SK-N-SH (cell line): ENCODE measurements around the gene C9orf72. TPM values are rescaled to one million over a fixed set of nuclear protein-coding genes. Genes with fewer than 3 reads are reported as not detected.

ENCODE experiments used
- CTCF ChIA-PET: fragments of 300-600, 350-600 bp; formaldehyde crosslinking; extraction: SDS; loops from one replicate; lab custom pipeline; 2021; lab: Yijun Ruan, JAX
- POLR2A ChIA-PET: fragments of 350-600 bp; sonication (Branson Sonifier 250); formaldehyde crosslinking; extraction: SDS; loops from one replicate; lab custom pipeline; 2020; ENCODE audit warnings: antibody characterized with exemption, inconsistent platforms; lab: Yijun Ruan, JAX
- DNase-seq: peaks from one replicate; pipeline ENCODE4 v3.0.0; 2012
- H2AFZ ChIP-seq: fragments of 200-600 bp; sonication (generic); 2 replicates; pipeline ENCODE4 v1.8.1; 2016; ENCODE audit warnings: antibody characterized with exemption, mild to moderate bottlenecking, low read depth
- H3F3A ChIP-seq: fragments of 200-600 bp; sonication (generic); replicated peaks from 2 replicates; pipeline ENCODE3; 2016; ENCODE audit warnings: antibody characterized with exemption, mild to moderate bottlenecking; ENCODE audit not compliant: insufficient read depth
- H3K27ac ChIP-seq, 2 experiments: fragments of 200-500 bp in 1 of 2; fragments of 200-600 bp in 1 of 2; sonication (Bioruptor generic) in 1 of 2; sonication (generic), shearing (Covaris generic) in 1 of 2; 2 replicates each; pipeline versions ENCODE4 v1.5.1 to v1.6.1; 2014 to 2016; ENCODE audit warnings: low read depth in 2 of 2, inconsistent platforms in 1 of 2, low read length in 1 of 2, mild to moderate bottlenecking in 1 of 2, mixed read lengths in 1 of 2
- H3K27me3 ChIP-seq: fragments of 200-600 bp; sonication (generic), shearing (Covaris generic); 2 replicates; pipeline ENCODE4 v1.6.1; 2016; ENCODE audit warnings: mixed run types; ENCODE audit not compliant: insufficient read depth
- H3K36me3 ChIP-seq, 2 experiments: fragments of 200-500 bp in 1 of 2; fragments of 200-600 bp in 1 of 2; sonication (Bioruptor generic) in 1 of 2; sonication (generic) in 1 of 2; replicated peaks in 1 of 2; 2 replicates each; pipeline versions ENCODE3 to v1.5.1; 2014 to 2016; ENCODE audit warnings: low read length in 1 of 2, mild to moderate bottlenecking in 1 of 2; ENCODE audit not compliant: insufficient read depth in 2 of 2, control insufficient read depth in 1 of 2
- H3K4me1 ChIP-seq, 2 experiments: fragments of 200-500 bp in 1 of 2; fragments of 200-600 bp in 1 of 2; sonication (Bioruptor generic) in 1 of 2; sonication (generic), shearing (Covaris generic) in 1 of 2; 2 replicates each; pipeline versions ENCODE4 v1.5.1 to v1.6.1; 2014 to 2016; ENCODE audit warnings: low read depth in 1 of 2, low read length in 1 of 2, mixed run types in 1 of 2; ENCODE audit not compliant: insufficient read depth in 2 of 2, control insufficient read depth in 1 of 2
- H3K4me2 ChIP-seq: fragments of 200-600 bp; sonication (generic), shearing (Covaris generic); 2 replicates; pipeline ENCODE4 v1.6.1; 2017; ENCODE audit warnings: mixed run types
- H3K4me3 ChIP-seq, 2 experiments: fragments of 200-500 bp in 1 of 2; fragments of 200-600 bp in 1 of 2; sonication (Bioruptor generic) in 1 of 2; sonication (generic), shearing (Covaris generic) in 1 of 2; 2 replicates each; pipeline versions ENCODE4 v1.5.1 to v1.8.1; 2014 to 2016; ENCODE audit warnings: low read depth in 2 of 2, inconsistent platforms in 1 of 2, low read length in 1 of 2, mild to moderate bottlenecking in 1 of 2, mixed read lengths in 1 of 2, moderate library complexity in 1 of 2
- H3K79me2 ChIP-seq: fragments of 200-600 bp; sonication (generic); 2 replicates; pipeline ENCODE4 v1.8.1; 2017; ENCODE audit warnings: mild to moderate bottlenecking; ENCODE audit not compliant: insufficient read depth
- H3K9ac ChIP-seq: fragments of 200-600 bp; sonication (generic); 2 replicates; pipeline ENCODE4 v1.6.1; 2017; ENCODE audit warnings: mixed run types
- H3K9me2 ChIP-seq: fragments of 200-600 bp; sonication (generic); 2 replicates; pipeline ENCODE4 v1.6.1; 2017; ENCODE audit warnings: mixed run types
- H3K9me3 ChIP-seq: fragments of 200-600 bp; sonication (generic); 2 replicates; pipeline ENCODE4 v1.6.1; 2017; ENCODE audit warnings: mixed run types, mild to moderate bottlenecking, moderate library complexity
- H4K20me1 ChIP-seq: fragments of 200-600 bp; sonication (generic); 2 replicates; pipeline ENCODE4 v1.6.1; 2017; ENCODE audit warnings: mild to moderate bottlenecking, mixed run types; ENCODE audit not compliant: insufficient read depth
- CHD2 ChIP-seq: fragments of 150-350 bp; IDR thresholded peaks from 2 replicates; pipeline ENCODE4 v1.6.1; 2018; ENCODE audit warnings: low read length; ENCODE audit not compliant: partially characterized antibody
- ELF1 ChIP-seq: IDR thresholded peaks from 2 replicates; pipeline ENCODE4 v1.4.0; 2012
- EP300 ChIP-seq, 2 experiments: IDR thresholded peaks; 2 replicates each; pipeline versions ENCODE4 v1.4.0 to v1.6.1; 2012; ENCODE audit warnings: borderline replicate concordance in 1 of 2, low read depth in 1 of 2, low read length in 1 of 2
- FOSL2 ChIP-seq: IDR thresholded peaks from 2 replicates; pipeline ENCODE4 v1.4.0; 2012; ENCODE audit warnings: low read depth, mild to moderate bottlenecking, moderate library complexity, borderline replicate concordance
- IRF3 ChIP-seq: fragments of 150-350 bp; IDR thresholded peaks from 2 replicates; pipeline ENCODE4 v1.6.1; 2016; ENCODE audit warnings: mild to moderate bottlenecking, low read depth, low read length
- JUND ChIP-seq: IDR thresholded peaks from 2 replicates; pipeline ENCODE4 v1.4.0; 2012
- MAX ChIP-seq: IDR thresholded peaks from 2 replicates; pipeline ENCODE4 v1.4.0; 2012; ENCODE audit warnings: low read depth
- MXI1 ChIP-seq: IDR thresholded peaks from 2 replicates; pipeline ENCODE4 v1.6.1; 2012; ENCODE audit warnings: mild to moderate bottlenecking, low read depth, low read length, improper control_type of control experiment
- NFIC ChIP-seq: IDR thresholded peaks from 2 replicates; pipeline ENCODE4 v1.4.0; 2012; ENCODE audit warnings: borderline replicate concordance
- NRF1 ChIP-seq: IDR thresholded peaks from 2 replicates; pipeline ENCODE4 v1.6.1; 2012; ENCODE audit warnings: low read depth, mild to moderate bottlenecking, low read length
- PBX3 ChIP-seq: IDR thresholded peaks from 2 replicates; pipeline ENCODE4; 2012
- POLR2AphosphoS5 ChIP-seq: IDR thresholded peaks from 2 replicates; pipeline ENCODE4 v1.6.1; 2012; ENCODE audit warnings: low read depth, low read length
- REST ChIP-seq: IDR thresholded peaks from 2 replicates; pipeline ENCODE4 v1.6.1; 2012; ENCODE audit warnings: mild to moderate bottlenecking, low read depth, low read length, moderate library complexity
- SMC3 ChIP-seq: IDR thresholded peaks from 2 replicates; pipeline ENCODE4 v1.6.1; 2012; ENCODE audit warnings: low read depth, low read length, improper control_type of control experiment
- TCF12 ChIP-seq: IDR thresholded peaks from 2 replicates; pipeline ENCODE4 v1.4.0; 2012
- TEAD4 ChIP-seq: IDR thresholded peaks from 2 replicates; pipeline ENCODE4 v1.4.0; 2012; ENCODE audit warnings: mild to moderate bottlenecking, borderline replicate concordance; ENCODE audit not compliant: insufficient read depth
- USF2 ChIP-seq: fragments of 150-350 bp; IDR thresholded peaks from 2 replicates; pipeline ENCODE4 v1.6.1; 2017; ENCODE audit warnings: antibody characterized with exemption, low read length, low read depth, borderline replicate concordance
- YY1 ChIP-seq: IDR thresholded peaks from 2 replicates; pipeline ENCODE4 v1.4.0; 2012; ENCODE audit warnings: low read depth, mild to moderate bottlenecking
- ZBTB33 ChIP-seq: IDR thresholded peaks from 2 replicates; pipeline ENCODE4 v1.4.0; 2012; ENCODE audit warnings: low read depth, borderline replicate concordance
- polyA plus RNA-seq, 3 experiments: library from polyadenylated mRNA; depleted of rRNA; stranded (reverse); fragments of >200 nt; gene quantifications; 2 replicates each; pipeline ENCODE4 v1.2.3, GENCODE V29; 2012

Gene C9orf72
- polyA plus RNA-seq, 1 of the 3 experiments (the other 2 are of a cell fraction), result 4.0 TPM

- no peak for TF ChIP-seq USF2
- TF ChIP-seq NFIC, result no peak
- no peak for TF ChIP-seq REST
- TF ChIP-seq PBX3, result no peak
These were observed 49.0 kb downstream of the C9orf72 start, which contains the start of gene IFNK (continued) for GRCh38 chr9:27524236-27524635.

- H3K27ac ChIP-seq, result no peak overlapping the region
- no peak overlapping the region for H3K9ac ChIP-seq
- no peak overlapping the region for H3K4me3 ChIP-seq
- H3K79me2 ChIP-seq, result peaks cover 5% of the 10 kb centered on the region; the same call in 1 of the 2 replicates
- ChIA-PET CTCF (interaction anchor here (1.2 kb wide), 1 partner anchor 52 kb away, joined by 3 read pairs; no protein-coding TSS in a partner anchor), POLR2A (no interaction called here)
- H4K20me1 ChIP-seq, result no peaks in the 10 kb centered on the region
- DNase-seq, result no peak
- H3K9me2 ChIP-seq, result no peaks in the 10 kb centered on the region
- H3K4me1 ChIP-seq, result peaks cover 0 to 2% of the 10 kb centered on the region in 2 experiments; a peak in 2 of 4 replicates
- no peaks in the 10 kb centered on the region for H3K9me3 ChIP-seq
- no peaks in the 10 kb centered on the region for H3K27me3 ChIP-seq
- H3K4me2 ChIP-seq, result no peak overlapping the region
- H2AFZ ChIP-seq, result no peak overlapping the region
- H3F3A ChIP-seq, result peaks cover 22% of the 10 kb centered on the region
- no peaks in the 10 kb centered on the region for H3K36me3 ChIP-seq
- no peak for TF ChIP-seq TEAD4
- TF ChIP-seq ELF1, result no peak
- TF ChIP-seq JUND, result no peak
- TF ChIP-seq CHD2, result no peak
- no peak for TF ChIP-seq IRF3
- no peak for TF ChIP-seq REST
- no peak for TF ChIP-seq MXI1
- no peak for TF ChIP-seq EP300 (IDR thresholded peaks at IDR 0.05; ENCODE audit: borderline replicate concordance in 1 of 2, low read depth in 1 of 2, low read length in 1 of 2)
- no peak for TF ChIP-seq SMC3
- TF ChIP-seq FOSL2, result no peak
- no peak for TF ChIP-seq POLR2AphosphoS5
- TF ChIP-seq MAX, result no peak
- no peak for TF ChIP-seq NRF1
- TF ChIP-seq YY1, result no peak
- no peak for TF ChIP-seq TCF12
- TF ChIP-seq ZBTB33, result no peak
These were observed 50.1 kb downstream of the C9orf72 start for GRCh38 chr9:27523141-27523540.
